ENCODE data around the gene CACNA1I. TPM values are rescaled to one million over a fixed set of nuclear protein-coding genes. Genes with fewer than 3 reads are reported as not detected.

The CACNA1I gene
- total RNA-seq, 1 donor: not detected

GRCh38 chr22:39685336-39686177, 115.0 kb downstream of the CACNA1I start:
- DNase-seq (ENCODE audit: low read depth): no peak
- TF ChIP-seq CTCF (IDR thresholded peaks at IDR 0.05; ENCODE audit: insufficient read depth, low read depth, low read length): no peak
- H3K4me3 ChIP-seq (ENCODE audit: low read depth, low read length): no peak overlapping the region

GRCh38 chr22:39686178-39686620, 115.6 kb downstream of the CACNA1I start:
- DNase-seq (ENCODE audit: low read depth): no peak
- no peak overlapping the region for H3K4me3 ChIP-seq (ENCODE audit: low read depth, low read length)
- TF ChIP-seq CTCF (IDR thresholded peaks at IDR 0.05; ENCODE audit: insufficient read depth, low read depth, low read length): no peak

- DNase-seq (ENCODE audit: low read depth): no peak
- no peak for TF ChIP-seq CTCF (IDR thresholded peaks at IDR 0.05; ENCODE audit: insufficient read depth, low read depth, low read length)
- no peak overlapping the region for H3K4me3 ChIP-seq (ENCODE audit: low read depth, low read length)
Observed at GRCh38 chr22:39686776-39687525, 116.4 kb downstream of the CACNA1I start.

DNA sequence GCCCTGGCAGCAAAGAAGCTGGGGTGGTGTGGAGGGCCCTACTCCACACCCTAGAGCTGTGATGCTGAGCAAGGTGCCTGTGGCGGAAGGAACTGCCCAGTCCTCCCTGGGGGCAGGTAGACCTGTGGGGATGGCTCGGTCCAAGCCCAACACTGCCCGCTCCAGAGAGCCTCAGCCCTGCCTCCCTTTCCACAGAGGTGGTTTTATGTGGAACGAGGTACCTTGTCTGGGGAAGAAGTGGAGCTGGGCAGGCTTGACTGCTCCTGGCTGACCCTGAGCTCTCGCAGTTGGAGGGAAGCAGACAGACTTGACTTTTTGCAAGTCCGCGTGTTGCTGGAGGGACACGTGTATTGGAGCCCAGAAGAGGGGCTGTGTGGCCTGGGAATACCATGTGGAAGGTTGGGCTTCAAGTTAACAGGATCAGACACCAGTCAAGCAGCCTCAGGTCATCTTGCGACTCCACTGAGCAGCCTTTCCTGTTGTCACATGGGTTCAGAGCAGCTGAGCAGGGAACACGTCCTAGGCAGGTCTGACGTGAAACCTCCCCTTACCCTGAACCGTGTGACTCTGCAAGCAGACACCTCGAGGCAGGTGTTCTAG, 117.7 kb downstream of the CACNA1I start:
- H3K4me3 ChIP-seq (ENCODE audit: low read depth, low read length): no peak overlapping the region
- TF ChIP-seq CTCF (IDR thresholded peaks at IDR 0.05; ENCODE audit: insufficient read depth, low read depth, low read length): no peak
- no peak for DNase-seq (ENCODE audit: low read depth)

DNA sequence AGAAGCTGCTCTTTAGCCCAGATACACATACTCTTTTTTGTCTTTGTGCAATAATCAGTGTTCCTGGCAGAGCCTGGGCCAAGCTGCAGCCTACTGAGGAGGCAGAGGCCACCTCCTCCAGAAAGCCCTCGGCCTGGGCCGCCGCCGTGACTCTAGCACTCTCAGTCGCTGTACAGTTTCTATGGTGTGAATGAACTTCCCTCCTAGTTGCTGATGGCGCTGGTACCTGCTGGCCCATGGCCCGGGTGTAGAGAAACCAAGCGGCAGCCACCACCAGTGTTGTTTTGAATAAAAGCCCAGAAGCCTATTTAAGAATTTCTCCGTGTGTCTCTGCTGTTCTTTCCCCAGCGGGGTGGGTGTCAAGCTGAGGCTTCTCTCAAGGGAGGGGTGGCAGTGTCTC, 118.9 kb downstream of the CACNA1I start:
- no peak for TF ChIP-seq CTCF (IDR thresholded peaks at IDR 0.05; ENCODE audit: insufficient read depth, low read depth, low read length)
- no peak for DNase-seq (ENCODE audit: low read depth)
- H3K4me3 ChIP-seq (ENCODE audit: low read depth, low read length): no peak overlapping the region

- TF ChIP-seq CTCF (IDR thresholded peaks at IDR 0.05; ENCODE audit: insufficient read depth, low read depth, low read length): no peak
- no peak for DNase-seq (ENCODE audit: low read depth)
- no peak overlapping the region for H3K4me3 ChIP-seq (ENCODE audit: low read depth, low read length)
Observed at GRCh38 chr22:39690881-39691605, 120.5 kb downstream of the CACNA1I start.

Measured in fibroblast of villous mesenchyme (primary cell).